ENCODE results near the gene ORC4.

Gene ORC4

GRCh38 chr2:148020111-148021058 lies at the start of gene ORC4:
Gene ORC4, minus strand, starts transcription at chr2:148020737. Its CDS starts 44,779 bp downstream, at chr2:147975958.
- DNase-seq, result peak; percentile 99 to 100
- TF ChIP-seq GATA1 (IDR thresholded peaks at IDR 0.05; ENCODE audit: low read depth, low read length) (no peak), POLR2A (IDR thresholded peaks at IDR 0.05; ENCODE audit: low read length) (peak; percentile 86)

- peak; percentile 56 to 72 for DNase-seq
- TF ChIP-seq GATA1 (IDR thresholded peaks at IDR 0.05; ENCODE audit: low read depth, low read length), result no peak
Measured at GRCh38 chr2:148067801-148068200, 47.3 kb upstream of the ORC4 start.

DNA sequence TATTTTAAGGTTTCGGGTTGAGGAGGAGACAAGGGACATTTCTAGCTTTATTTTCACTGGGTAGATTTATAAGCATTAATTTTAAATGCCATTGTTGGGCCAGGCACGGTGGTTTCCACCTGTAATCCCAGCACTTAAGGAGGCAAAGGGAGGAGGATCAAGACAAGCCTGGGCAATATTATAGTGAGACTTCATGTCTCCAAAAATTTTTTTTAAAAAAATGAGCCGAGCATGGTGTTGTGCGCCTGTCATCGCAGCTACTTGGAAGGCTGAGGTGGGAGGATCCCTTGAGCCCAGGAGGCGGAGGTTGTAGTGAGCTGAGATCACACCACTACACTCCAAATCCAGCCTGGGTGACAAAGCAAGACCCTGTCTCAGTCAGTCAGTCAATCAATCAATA lies 45.4 kb upstream of the ORC4 start:
- no peak for DNase-seq
- TF ChIP-seq POLR2A (IDR thresholded peaks at IDR 0.05; ENCODE audit: low read length) (no peak), GATA1 (IDR thresholded peaks at IDR 0.05; ENCODE audit: low read depth, low read length) (no peak)

DNA sequence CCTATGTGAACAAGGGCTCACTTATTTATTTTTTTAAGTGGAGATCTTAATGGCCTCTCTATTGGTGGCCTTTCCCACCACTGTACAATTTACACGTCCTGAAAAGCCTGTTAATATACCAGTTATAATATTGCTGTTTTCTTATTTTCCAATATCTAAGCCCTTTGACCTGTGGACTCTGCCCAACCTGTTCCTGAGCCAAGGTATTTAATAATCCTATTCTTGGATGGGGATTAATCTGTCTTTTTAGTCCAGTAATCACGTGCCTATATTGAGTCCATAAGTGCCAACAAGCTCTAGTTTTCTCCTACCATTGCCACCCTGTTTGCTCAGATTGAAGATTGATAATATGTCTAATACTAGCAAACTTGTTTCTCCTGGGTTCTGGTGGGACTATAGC lies 43.1 kb upstream of the ORC4 start:
- TF ChIP-seq POLR2A (IDR thresholded peaks at IDR 0.05; ENCODE audit: low read length) (no peak), GATA1 (IDR thresholded peaks at IDR 0.05; ENCODE audit: low read depth, low read length) (no peak)

DNA sequence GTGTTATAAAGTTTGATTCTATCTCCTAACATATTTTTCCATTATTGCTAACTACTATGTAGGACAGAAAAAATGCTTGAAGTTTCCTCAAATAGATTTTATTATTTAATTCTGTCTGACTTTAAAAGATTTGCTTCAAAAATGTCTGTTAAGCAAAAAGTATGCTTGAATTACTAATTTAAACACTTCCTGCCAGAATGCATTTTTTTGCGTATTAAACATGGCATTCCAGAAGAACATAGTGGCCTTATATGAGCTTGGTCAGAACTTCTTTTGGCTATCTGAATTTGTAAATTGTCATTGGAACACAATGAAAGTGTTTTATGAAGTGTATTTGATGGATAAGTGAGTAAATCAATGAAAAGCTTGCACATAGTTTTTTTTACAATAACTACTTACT lies 38.1 kb upstream of the ORC4 start:
- no peak for DNase-seq
- no peak for TF ChIP-seq POLR2A (IDR thresholded peaks at IDR 0.05; ENCODE audit: low read length)
- no peak for TF ChIP-seq GATA1 (IDR thresholded peaks at IDR 0.05; ENCODE audit: low read depth, low read length)

More for the DNA sequence above, 43.1 kb upstream of the ORC4 start:
- DNase-seq, result no peak

DNA sequence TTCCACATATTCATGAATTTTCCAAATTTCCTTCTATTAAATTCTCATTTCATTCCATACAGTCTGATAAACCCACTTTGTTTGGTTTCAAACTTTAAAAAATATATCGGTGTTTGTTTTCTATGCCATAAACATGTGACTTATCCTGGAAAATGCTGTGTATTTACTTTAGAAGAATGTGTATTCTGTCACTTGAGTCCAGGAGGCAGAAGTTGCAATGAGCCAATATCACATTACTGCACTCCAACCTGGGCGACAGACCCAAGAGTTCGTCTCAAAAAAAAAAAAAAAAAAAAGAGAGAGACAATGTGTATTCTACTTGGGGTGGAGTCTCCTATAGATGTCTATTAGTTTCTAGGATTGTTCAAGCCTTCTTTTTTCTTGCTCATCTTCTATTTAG lies 32.1 kb upstream of the ORC4 start:
- DNase-seq, result no peak

DNA sequence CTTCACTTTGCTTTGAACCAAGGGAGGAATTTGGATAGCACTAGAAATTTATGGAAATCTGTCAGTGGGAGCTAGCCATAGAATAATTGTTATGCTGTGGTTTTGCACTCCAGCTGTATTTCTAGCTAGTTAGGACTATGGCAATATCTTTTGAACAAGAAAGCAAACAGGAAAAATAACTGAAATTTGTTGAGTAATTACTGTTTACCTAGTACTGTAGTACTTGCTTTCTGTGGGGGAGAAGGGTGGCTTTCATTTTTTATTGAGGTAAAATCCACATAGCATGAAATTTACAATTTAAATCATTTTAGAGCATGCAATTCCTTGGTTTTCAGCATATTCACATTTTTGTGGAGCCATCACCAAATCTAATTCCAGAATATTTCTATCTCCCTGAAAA lies 28.7 kb upstream of the ORC4 start:
- DNase-seq, result no peak
- TF ChIP-seq POLR2A (IDR thresholded peaks at IDR 0.05; ENCODE audit: low read length) (no peak), GATA1 (IDR thresholded peaks at IDR 0.05; ENCODE audit: low read depth, low read length) (no peak)

More for the DNA sequence above, 32.1 kb upstream of the ORC4 start:
- no peak for TF ChIP-seq POLR2A (IDR thresholded peaks at IDR 0.05; ENCODE audit: low read length)
- no peak for TF ChIP-seq GATA1 (IDR thresholded peaks at IDR 0.05; ENCODE audit: low read depth, low read length)

DNA sequence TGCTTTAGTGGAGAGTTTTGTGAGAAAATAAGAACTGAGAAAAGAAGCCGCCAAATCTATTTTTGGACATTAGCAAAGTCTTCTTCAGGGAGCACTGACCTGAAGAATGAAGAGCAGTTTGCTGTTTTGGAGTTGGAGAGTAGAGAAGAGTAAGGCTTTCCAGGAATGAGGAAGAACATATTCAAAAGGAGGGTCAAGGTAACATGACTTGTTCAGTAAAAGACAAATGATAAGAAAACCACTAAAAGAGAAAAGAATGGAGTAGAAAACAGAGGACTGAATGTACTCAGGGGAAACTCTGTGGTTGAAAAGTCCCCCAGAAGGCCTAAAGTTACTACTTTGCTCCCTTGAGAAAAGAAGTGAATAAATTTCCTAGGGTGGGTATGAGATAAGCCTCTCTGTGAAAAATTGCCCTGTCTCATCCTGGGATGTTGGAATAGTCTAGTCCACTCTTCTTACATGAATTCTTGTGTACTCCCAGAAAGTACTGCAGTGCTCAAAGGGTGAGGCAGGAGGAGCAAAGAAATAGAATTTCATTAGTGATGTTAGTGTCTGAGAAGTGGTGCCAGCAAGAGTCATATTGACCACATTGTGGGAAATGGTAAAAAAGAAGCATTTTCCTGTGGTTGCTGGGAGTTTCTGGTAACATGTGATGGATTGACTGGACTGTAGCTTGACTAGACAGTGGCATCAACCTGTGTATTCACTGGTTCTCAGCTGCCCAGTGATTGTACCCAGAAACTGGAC lies 28.1 kb upstream of the ORC4 start:
- DNase-seq, result no peak
- TF ChIP-seq GATA1 (IDR thresholded peaks at IDR 0.05; ENCODE audit: low read depth, low read length) (no peak), POLR2A (IDR thresholded peaks at IDR 0.05; ENCODE audit: low read length) (no peak)

- TF ChIP-seq GATA1 (IDR thresholded peaks at IDR 0.05; ENCODE audit: low read depth, low read length) (no peak), POLR2A (IDR thresholded peaks at IDR 0.05; ENCODE audit: low read length) (no peak)
- DNase-seq, result no peak
Measured at GRCh38 chr2:148046802-148047201, 26.3 kb upstream of the ORC4 start.

DNA sequence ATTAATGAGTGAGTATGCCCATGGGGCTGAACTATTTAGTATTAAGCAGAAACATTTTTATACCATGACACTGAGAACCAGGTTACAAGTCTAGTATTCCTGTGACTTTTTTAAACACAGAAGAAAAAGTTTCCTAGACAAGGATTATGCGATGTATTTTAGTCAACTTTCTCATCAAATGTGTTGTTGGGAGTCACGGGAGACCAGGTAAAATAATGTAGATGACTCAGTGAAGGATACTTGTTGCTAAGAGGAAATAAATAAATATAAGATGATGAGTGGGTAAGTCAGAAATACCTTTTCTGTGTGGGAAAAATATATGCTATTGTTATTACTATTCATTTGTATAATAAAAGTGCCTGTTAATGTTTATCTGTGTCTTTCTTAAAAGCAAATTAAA lies 23.8 kb upstream of the ORC4 start:
- TF ChIP-seq POLR2A (IDR thresholded peaks at IDR 0.05; ENCODE audit: low read length) (no peak), GATA1 (IDR thresholded peaks at IDR 0.05; ENCODE audit: low read depth, low read length) (no peak)

DNA sequence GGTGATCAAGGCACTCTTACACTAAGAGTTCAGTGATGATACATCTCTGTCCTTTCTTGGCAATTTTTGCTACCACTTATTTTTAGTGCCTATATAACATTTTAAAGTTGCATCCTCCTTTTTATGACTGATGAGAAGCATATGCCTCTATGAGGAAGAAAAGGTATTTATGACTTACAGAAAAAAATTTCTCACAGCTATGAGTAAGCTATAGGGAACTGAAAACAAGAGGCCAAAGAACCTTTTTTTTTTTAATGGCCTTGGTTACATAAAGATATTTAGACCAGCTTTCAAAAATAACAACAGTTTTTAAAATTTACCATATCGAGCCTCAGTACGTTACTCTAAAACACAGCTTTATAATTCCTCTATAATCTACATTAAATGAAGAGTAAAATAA lies 21.7 kb upstream of the ORC4 start:
- no peak for DNase-seq
- TF ChIP-seq GATA1 (IDR thresholded peaks at IDR 0.05; ENCODE audit: low read depth, low read length) (no peak), POLR2A (IDR thresholded peaks at IDR 0.05; ENCODE audit: low read length) (no peak)

More for the DNA sequence above, 23.8 kb upstream of the ORC4 start:
- no peak for DNase-seq

GRCh38 chr2:148039783-148040182 lies 19.2 kb upstream of the ORC4 start:
- TF ChIP-seq GATA1 (IDR thresholded peaks at IDR 0.05; ENCODE audit: low read depth, low read length), result no peak
- TF ChIP-seq POLR2A (IDR thresholded peaks at IDR 0.05; ENCODE audit: low read length), result no peak
- DNase-seq, result no peak

DNA sequence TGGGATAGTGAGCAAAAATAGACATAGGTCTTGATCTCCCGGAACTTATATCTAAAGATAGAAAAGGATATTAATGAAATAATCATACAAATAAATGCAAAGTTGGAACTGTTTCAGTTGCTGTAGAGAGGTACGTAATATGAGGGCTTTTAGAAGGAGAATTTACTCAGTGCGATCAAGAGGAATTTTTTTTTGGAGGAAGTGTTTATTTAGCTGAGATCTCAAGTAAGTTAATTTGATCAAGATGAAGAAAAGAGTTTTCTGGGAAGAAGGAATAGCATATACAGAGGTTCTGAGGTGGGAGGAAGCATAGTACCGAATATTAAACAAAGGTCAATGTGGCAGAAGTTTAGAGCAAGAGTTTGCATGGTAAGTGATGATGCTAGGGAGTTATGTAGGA lies 11.7 kb upstream of the ORC4 start:
- no peak for DNase-seq
- TF ChIP-seq POLR2A (IDR thresholded peaks at IDR 0.05; ENCODE audit: low read length) (no peak), GATA1 (IDR thresholded peaks at IDR 0.05; ENCODE audit: low read depth, low read length) (no peak)

DNA sequence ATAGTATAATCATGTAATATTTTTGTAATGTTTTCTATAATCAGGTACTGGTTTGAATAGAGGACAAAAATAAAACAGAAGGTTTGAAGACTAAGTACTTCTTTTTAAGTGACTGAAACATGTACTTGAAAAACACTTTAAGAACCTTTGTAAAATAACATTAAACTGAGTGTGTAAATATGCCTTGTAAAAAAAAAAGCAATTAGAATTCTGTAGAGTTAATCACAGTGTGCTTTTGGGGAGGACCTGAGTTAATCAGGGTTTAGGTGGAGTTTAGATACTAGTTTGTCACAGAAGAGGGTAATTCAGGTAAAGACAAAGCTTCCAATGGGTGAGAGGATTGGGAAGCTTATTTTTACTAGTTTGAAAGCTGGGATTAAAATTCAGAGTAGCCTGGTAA lies 10.6 kb upstream of the ORC4 start:
- DNase-seq, result no peak
- TF ChIP-seq POLR2A (IDR thresholded peaks at IDR 0.05; ENCODE audit: low read length), result no peak
- no peak for TF ChIP-seq GATA1 (IDR thresholded peaks at IDR 0.05; ENCODE audit: low read depth, low read length)
